ENCODE results near the gene GPR85.
"Not testable (repeated sequence)": the region's sequence is repeated elsewhere in the genome, so short reads cannot be mapped to it uniquely, and the experiment has no call there.

Gene GPR85

GRCh38 chr7:113083816-113084495 lies 2.7 kb downstream of the GPR85 start:
- DNase-seq: no peak

GRCh38 chr7:113083132-113083815 lies 3.4 kb downstream of the GPR85 start:
- DNase-seq: no peak

DNA sequence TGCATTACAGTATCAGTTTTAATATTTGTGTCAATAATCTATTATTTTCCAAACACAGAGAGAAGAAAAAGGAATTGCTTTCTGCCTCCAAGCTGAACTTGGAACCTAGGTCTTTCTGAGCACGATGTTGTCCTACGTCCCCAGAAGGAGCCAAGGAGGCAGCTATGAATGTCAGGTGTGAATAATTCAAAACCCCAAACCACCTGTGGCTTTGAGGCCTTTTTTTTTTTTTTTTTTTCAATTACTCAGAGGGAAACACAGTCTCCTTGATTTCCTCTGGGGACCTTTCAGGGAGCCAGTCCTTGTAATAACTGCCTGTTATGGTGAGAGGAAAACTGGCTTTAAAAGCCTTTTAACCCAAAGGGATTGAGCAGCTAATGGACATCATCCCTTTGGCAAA lies 8.3 kb downstream of the GPR85 start:
- DNase-seq: no peak

DNA sequence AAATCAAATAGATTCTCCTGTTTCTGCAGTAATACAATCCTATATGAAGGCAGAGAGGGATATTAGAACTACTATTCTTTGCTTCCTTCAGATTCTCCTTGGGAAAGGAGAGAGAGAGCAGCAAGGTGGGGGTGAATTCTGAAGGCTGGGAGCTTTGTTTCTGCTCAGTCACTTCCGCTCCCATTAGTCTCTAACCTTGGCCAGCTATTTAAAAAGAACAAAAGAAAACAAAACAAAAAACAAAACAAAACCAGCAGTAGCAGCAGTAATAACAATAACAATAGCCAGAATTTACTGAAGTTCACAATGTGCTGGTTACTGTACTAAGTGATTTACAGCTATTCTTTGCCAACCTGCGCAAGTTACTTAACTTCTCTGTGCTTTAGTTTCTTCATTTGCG lies 9.9 kb downstream of the GPR85 start:
- DNase-seq: no peak

DNA sequence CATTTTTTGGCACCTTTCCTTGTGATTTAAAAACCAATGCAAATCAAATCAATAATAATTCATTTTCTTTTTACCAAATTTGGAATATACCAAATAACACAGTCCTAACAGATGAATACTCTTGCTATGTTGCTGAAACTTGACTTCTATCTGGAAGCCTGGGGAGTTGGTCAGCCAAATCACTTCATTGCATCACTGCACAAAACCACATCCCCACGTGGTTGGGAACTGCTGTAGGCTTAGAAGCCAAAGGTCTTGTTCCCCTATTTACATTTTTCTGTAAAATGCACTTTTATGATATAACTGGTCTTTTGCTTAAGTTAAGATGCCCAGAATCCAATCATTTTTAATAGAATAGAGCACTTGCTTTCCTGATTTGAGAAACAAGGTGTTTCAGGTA lies 15.2 kb downstream of the GPR85 start:
- DNase-seq: peak; percentile 69

DNA sequence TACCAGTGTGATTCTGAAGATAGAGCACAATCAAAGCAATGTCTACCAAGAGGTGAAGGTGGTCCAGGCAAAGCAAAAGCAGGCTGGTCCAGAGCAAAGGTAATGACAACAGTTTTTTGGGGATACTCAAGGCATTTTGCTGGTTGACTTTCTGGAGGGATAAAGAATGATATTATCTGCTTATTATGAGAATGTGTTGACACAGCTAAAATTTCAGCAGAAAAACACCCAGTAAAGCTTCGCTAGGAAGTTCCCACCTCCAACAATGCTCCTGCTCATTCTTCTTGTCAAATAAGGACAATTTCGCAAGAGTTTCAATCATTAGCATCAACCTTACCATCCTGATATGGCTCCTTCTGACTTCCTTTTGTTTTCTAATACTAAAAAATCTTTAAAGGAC lies 24.1 kb downstream of the GPR85 start:
- DNase-seq: no peak

DNA sequence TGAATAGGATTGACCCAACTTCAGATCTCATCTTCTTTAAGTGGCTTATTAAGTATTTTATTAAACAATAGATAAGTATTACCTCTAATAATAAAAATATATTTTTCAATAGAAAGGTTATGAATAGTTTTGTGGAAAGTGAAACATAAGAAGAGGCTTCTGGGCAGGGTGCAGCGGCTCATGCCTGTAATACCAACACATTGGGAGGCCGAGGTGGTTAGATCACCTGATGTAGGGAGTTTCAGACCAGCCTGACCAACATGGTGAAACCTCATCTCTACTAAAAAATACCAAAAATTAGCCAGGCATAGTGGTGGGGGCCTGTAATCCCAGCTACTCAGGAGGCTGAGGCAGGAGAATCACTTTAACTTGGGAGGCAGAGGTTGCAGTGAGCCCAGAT lies 26.5 kb downstream of the GPR85 start:
- no peak for DNase-seq

- DNase-seq: no peak
These were observed 31.7 kb downstream of the GPR85 start for GRCh38 chr7:113054938-113055337.

DNA sequence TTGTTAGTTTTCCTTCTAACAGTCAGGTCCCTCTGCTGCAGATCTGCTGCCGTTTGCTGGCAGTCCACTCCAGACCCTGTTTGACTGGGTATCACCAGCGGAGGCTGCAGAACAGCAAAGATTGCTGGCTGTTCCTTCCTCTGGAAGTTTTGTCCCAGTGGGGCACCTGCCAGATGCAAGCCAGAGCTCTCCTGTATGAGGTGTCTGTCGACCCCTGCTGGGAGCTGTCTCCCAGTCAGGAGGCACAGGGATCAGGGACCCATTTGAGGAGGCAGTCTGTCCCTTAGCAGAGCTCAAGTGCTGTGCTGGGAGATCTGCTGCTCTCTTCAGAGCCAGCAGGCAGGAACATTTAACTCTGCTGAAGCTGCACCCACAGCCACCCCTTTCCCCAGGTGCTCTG lies 32.4 kb downstream of the GPR85 start:
- DNase-seq: not testable (repeated sequence)

DNA sequence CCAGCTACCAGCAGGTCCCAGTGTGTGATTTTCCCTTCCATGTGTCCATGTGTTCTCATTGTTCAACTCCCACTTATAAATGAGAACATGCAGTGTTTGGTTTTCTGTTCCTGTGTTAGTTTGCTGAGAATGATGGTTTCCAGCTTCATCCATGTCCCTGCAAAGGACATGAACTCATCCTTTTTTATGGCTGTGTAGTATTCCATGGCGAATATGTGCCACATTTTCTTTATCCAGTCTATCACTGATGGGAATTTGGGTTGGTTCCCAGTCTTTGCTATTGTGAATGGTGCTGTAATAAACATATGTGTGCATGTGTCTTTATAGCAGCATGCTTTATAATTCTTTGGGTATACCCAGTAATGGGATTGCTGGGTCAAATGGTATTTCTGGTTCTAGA lies 37.4 kb downstream of the GPR85 start:
- DNase-seq: not testable (repeated sequence)

DNA sequence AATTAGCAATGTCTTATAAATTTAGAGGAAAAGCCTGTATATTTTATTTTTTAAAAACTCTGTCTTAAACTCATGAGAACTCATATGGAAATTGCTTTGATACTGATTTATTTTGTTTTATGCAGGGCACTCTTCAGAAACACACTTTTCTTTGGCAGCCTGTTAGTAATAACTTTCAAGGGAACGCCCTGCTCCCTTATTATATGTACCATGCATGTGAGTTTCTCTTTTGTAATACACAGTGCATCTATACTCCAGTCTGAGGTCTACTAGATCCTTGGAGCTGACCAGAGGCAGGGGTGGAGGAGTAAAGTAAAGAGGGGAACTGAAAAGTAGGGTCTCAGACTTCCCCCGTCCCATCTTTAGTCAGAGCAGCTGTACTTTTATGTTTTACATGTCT lies 40.2 kb downstream of the GPR85 start:
- DNase-seq: no peak

GRCh38 chr7:113045379-113045778 lies 41.2 kb downstream of the GPR85 start:
- no peak for DNase-seq

DNA sequence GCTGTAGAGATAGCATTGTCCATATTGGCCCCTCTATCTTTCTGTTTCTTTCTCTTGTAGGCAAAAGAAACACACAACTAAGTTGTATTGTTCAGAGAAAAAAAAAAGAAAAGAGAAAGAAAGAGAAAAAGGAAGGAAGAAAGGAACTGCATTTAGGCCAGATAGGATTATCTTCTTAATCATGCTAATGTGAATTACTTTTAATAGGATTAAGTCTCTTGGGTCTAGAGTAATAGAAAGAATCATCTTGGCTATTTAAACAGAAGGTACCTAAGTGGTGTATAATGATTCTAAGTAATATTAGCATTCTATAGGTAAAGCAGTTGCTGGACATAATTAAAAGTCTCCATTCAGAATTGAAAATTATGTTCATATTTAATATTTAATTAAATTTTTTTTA lies 42.2 kb downstream of the GPR85 start:
- no peak for DNase-seq

DNA sequence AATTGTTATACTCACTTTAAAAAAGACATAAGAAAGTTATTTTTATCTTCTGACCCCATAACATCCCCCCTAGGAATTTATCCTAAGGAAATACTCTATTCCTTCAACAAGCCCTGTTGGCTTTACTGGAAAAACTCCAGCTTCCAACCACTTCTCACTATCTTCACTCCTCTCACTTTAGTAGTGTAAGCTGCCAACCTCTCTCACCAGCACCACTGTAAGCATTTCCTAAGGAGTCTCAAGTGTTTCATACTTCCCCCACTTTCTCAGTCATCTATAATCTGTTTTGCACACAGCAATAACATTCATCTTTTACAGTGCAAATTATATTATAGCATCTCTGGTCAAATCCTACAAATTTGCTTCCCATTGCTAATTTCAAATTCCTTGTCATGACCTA lies 45.8 kb downstream of the GPR85 start:
- no peak for DNase-seq

DNA sequence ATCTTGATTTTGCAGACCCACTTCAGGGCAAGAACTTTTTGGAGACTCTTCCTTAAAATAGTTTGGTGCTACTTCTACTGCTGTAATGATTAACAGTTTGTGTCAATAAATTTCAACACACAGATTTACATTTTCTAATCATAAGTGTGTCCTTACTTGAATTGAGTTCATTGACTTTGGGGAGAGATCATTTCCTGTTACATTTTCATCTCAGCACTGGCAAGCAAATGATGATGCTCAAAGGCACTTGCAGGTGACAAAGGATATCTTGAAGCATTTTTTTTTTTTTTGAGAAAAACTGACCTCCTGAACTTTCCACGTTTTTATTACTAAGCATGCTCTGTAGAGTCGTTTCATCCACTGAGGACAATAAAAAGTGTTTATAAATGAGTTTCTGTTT lies 52.7 kb downstream of the GPR85 start:
- DNase-seq: no peak
